SK-N-SH (cell line): Measurements from ENCODE around the gene SEMG1. TPM values are rescaled to one million over a fixed set of nuclear protein-coding genes. Genes with fewer than 3 reads are reported as not detected.

Experiments
- CTCF ChIA-PET: fragments of 300-600, 350-600 bp; formaldehyde crosslinking; extraction: SDS; loops from one replicate; lab custom pipeline; 2021; lab: Yijun Ruan, JAX
- POLR2A ChIA-PET: fragments of 350-600 bp; sonication (Branson Sonifier 250); formaldehyde crosslinking; extraction: SDS; loops from one replicate; lab custom pipeline; 2020; ENCODE audit warnings: antibody characterized with exemption, inconsistent platforms; lab: Yijun Ruan, JAX
- DNase-seq: peaks from one replicate; pipeline ENCODE4 v3.0.0; 2012
- H2AFZ ChIP-seq: fragments of 200-600 bp; sonication (generic); 2 replicates; pipeline ENCODE4 v1.8.1; 2016; ENCODE audit warnings: antibody characterized with exemption, mild to moderate bottlenecking, low read depth
- H3F3A ChIP-seq: fragments of 200-600 bp; sonication (generic); replicated peaks from 2 replicates; pipeline ENCODE3; 2016; ENCODE audit warnings: antibody characterized with exemption, mild to moderate bottlenecking; ENCODE audit not compliant: insufficient read depth
- H3K27ac ChIP-seq, 2 experiments: fragments of 200-500 bp in 1 of 2; fragments of 200-600 bp in 1 of 2; sonication (Bioruptor generic) in 1 of 2; sonication (generic), shearing (Covaris generic) in 1 of 2; 2 replicates each; pipeline versions ENCODE4 v1.5.1 to v1.6.1; 2014 to 2016; ENCODE audit warnings: low read depth in 2 of 2, inconsistent platforms in 1 of 2, low read length in 1 of 2, mild to moderate bottlenecking in 1 of 2, mixed read lengths in 1 of 2
- H3K27me3 ChIP-seq: fragments of 200-600 bp; sonication (generic), shearing (Covaris generic); 2 replicates; pipeline ENCODE4 v1.6.1; 2016; ENCODE audit warnings: mixed run types; ENCODE audit not compliant: insufficient read depth
- H3K36me3 ChIP-seq, 2 experiments: fragments of 200-500 bp in 1 of 2; fragments of 200-600 bp in 1 of 2; sonication (Bioruptor generic) in 1 of 2; sonication (generic) in 1 of 2; replicated peaks in 1 of 2; 2 replicates each; pipeline versions ENCODE3 to v1.5.1; 2014 to 2016; ENCODE audit warnings: low read length in 1 of 2, mild to moderate bottlenecking in 1 of 2; ENCODE audit not compliant: insufficient read depth in 2 of 2, control insufficient read depth in 1 of 2
- H3K4me1 ChIP-seq, 2 experiments: fragments of 200-500 bp in 1 of 2; fragments of 200-600 bp in 1 of 2; sonication (Bioruptor generic) in 1 of 2; sonication (generic), shearing (Covaris generic) in 1 of 2; 2 replicates each; pipeline versions ENCODE4 v1.5.1 to v1.6.1; 2014 to 2016; ENCODE audit warnings: low read depth in 1 of 2, low read length in 1 of 2, mixed run types in 1 of 2; ENCODE audit not compliant: insufficient read depth in 2 of 2, control insufficient read depth in 1 of 2
- H3K4me2 ChIP-seq: fragments of 200-600 bp; sonication (generic), shearing (Covaris generic); 2 replicates; pipeline ENCODE4 v1.6.1; 2017; ENCODE audit warnings: mixed run types
- H3K4me3 ChIP-seq, 2 experiments: fragments of 200-500 bp in 1 of 2; fragments of 200-600 bp in 1 of 2; sonication (Bioruptor generic) in 1 of 2; sonication (generic), shearing (Covaris generic) in 1 of 2; 2 replicates each; pipeline versions ENCODE4 v1.5.1 to v1.8.1; 2014 to 2016; ENCODE audit warnings: low read depth in 2 of 2, inconsistent platforms in 1 of 2, low read length in 1 of 2, mild to moderate bottlenecking in 1 of 2, mixed read lengths in 1 of 2, moderate library complexity in 1 of 2
- H3K79me2 ChIP-seq: fragments of 200-600 bp; sonication (generic); 2 replicates; pipeline ENCODE4 v1.8.1; 2017; ENCODE audit warnings: mild to moderate bottlenecking; ENCODE audit not compliant: insufficient read depth
- H3K9ac ChIP-seq: fragments of 200-600 bp; sonication (generic); 2 replicates; pipeline ENCODE4 v1.6.1; 2017; ENCODE audit warnings: mixed run types
- H3K9me2 ChIP-seq: fragments of 200-600 bp; sonication (generic); 2 replicates; pipeline ENCODE4 v1.6.1; 2017; ENCODE audit warnings: mixed run types
- H3K9me3 ChIP-seq: fragments of 200-600 bp; sonication (generic); 2 replicates; pipeline ENCODE4 v1.6.1; 2017; ENCODE audit warnings: mixed run types, mild to moderate bottlenecking, moderate library complexity
- H4K20me1 ChIP-seq: fragments of 200-600 bp; sonication (generic); 2 replicates; pipeline ENCODE4 v1.6.1; 2017; ENCODE audit warnings: mild to moderate bottlenecking, mixed run types; ENCODE audit not compliant: insufficient read depth
- ELF1 ChIP-seq: IDR thresholded peaks from 2 replicates; pipeline ENCODE4 v1.4.0; 2012
- FOXJ3 ChIP-seq: sonication (generic); formaldehyde crosslinking; IDR thresholded peaks from 2 replicates; pipeline ENCODE4 v1.5.1; 2020; ENCODE audit warnings: mild to moderate bottlenecking, missing genetic modification reagents
- GATA2 ChIP-seq: sonication (generic); formaldehyde crosslinking; IDR thresholded peaks from 2 replicates; pipeline ENCODE4 v1.5.0; 2020; ENCODE audit warnings: mild to moderate bottlenecking, missing genetic modification reagents
- IRF3 ChIP-seq: fragments of 150-350 bp; IDR thresholded peaks from 2 replicates; pipeline ENCODE4 v1.6.1; 2016; ENCODE audit warnings: mild to moderate bottlenecking, low read depth, low read length
- MEF2A ChIP-seq: IDR thresholded peaks from 2 replicates; pipeline ENCODE4 v1.4.0; 2012; ENCODE audit warnings: low read depth, borderline replicate concordance
- NRF1 ChIP-seq: IDR thresholded peaks from 2 replicates; pipeline ENCODE4 v1.6.1; 2012; ENCODE audit warnings: low read depth, mild to moderate bottlenecking, low read length
- RCOR1 ChIP-seq: fragments of 150-350 bp; IDR thresholded peaks from 2 replicates; pipeline ENCODE4 v1.6.1; 2017; ENCODE audit warnings: antibody characterized with exemption, low read length
- SIN3A ChIP-seq: IDR thresholded peaks from 2 replicates; pipeline ENCODE4 v1.6.1; 2012; ENCODE audit warnings: low read depth, mild to moderate bottlenecking, low read length, moderate library complexity, borderline replicate concordance
- SMC3 ChIP-seq: IDR thresholded peaks from 2 replicates; pipeline ENCODE4 v1.6.1; 2012; ENCODE audit warnings: low read depth, low read length, improper control_type of control experiment
- TAF1 ChIP-seq: IDR thresholded peaks from 2 replicates; pipeline ENCODE4 v1.6.1; 2012; ENCODE audit warnings: low read depth, mild to moderate bottlenecking, low read length, moderate library complexity, borderline replicate concordance
- TEAD4 ChIP-seq: IDR thresholded peaks from 2 replicates; pipeline ENCODE4 v1.4.0; 2012; ENCODE audit warnings: mild to moderate bottlenecking, borderline replicate concordance; ENCODE audit not compliant: insufficient read depth
- YY1 ChIP-seq: IDR thresholded peaks from 2 replicates; pipeline ENCODE4 v1.4.0; 2012; ENCODE audit warnings: low read depth, mild to moderate bottlenecking
- WGBS: methylation state at CpG from one replicate; pipeline ENCODE4 v1.1.6; 2017; ENCODE audit warnings: low lambda C conversion rate; 5-methylcytosine and 5-hydroxymethylcytosine counted together
- polyA plus RNA-seq, 3 experiments: library from polyadenylated mRNA; depleted of rRNA; stranded (reverse); fragments of >200 nt; gene quantifications; 2 replicates each; pipeline ENCODE4 v1.2.3, GENCODE V29; 2012
- TF ChIP-seq, protein P1 (sequence below): IDR thresholded peaks from 2 replicates; pipeline ENCODE4 v1.6.1; 2012; ENCODE audit warnings: mild to moderate bottlenecking, low read depth, low read length, moderate library complexity
- TF ChIP-seq, protein P2 (sequence below): IDR thresholded peaks from 2 replicates; pipeline ENCODE4 v1.4.0; 2012; ENCODE audit warnings: low read depth, borderline replicate concordance
- TF ChIP-seq, protein P3 (sequence below): fragments of 150-350 bp; IDR thresholded peaks from 2 replicates; pipeline ENCODE4 v1.6.1; 2017; ENCODE audit warnings: antibody characterized with exemption, low read length, low read depth, borderline replicate concordance

SEMG1 gene
- polyA plus RNA-seq, 1 of the 3 experiments (the other 2 are of a cell fraction), result not detected

- TF ChIP-seq, protein P1, sequence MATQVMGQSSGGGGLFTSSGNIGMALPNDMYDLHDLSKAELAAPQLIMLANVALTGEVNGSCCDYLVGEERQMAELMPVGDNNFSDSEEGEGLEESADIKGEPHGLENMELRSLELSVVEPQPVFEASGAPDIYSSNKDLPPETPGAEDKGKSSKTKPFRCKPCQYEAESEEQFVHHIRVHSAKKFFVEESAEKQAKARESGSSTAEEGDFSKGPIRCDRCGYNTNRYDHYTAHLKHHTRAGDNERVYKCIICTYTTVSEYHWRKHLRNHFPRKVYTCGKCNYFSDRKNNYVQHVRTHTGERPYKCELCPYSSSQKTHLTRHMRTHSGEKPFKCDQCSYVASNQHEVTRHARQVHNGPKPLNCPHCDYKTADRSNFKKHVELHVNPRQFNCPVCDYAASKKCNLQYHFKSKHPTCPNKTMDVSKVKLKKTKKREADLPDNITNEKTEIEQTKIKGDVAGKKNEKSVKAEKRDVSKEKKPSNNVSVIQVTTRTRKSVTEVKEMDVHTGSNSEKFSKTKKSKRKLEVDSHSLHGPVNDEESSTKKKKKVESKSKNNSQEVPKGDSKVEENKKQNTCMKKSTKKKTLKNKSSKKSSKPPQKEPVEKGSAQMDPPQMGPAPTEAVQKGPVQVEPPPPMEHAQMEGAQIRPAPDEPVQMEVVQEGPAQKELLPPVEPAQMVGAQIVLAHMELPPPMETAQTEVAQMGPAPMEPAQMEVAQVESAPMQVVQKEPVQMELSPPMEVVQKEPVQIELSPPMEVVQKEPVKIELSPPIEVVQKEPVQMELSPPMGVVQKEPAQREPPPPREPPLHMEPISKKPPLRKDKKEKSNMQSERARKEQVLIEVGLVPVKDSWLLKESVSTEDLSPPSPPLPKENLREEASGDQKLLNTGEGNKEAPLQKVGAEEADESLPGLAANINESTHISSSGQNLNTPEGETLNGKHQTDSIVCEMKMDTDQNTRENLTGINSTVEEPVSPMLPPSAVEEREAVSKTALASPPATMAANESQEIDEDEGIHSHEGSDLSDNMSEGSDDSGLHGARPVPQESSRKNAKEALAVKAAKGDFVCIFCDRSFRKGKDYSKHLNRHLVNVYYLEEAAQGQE, result no peak
Observed at GRCh38 chr20:45238139-45238538, 31.3 kb downstream of the SEMG1 start (continued).

GRCh38 chr20:45246109-45246508 lies 39.3 kb downstream of the SEMG1 start:
- H3K27me3 ChIP-seq, result peaks cover 16% of the 10 kb centered on the region
- ChIA-PET POLR2A (interaction anchor here (0.6 kb wide), 1 partner anchor 55 kb away, joined by 3 read pairs; no protein-coding TSS in a partner anchor), CTCF (interaction anchor here (0.9 to 2.1 kb wide), 5 partner anchors 9 to 202 kb away, joined by 3 to 5 read pairs (median 4); no protein-coding TSS in a partner anchor)
- H3K27ac ChIP-seq, result no peak overlapping the region
- no peaks in the 10 kb centered on the region for H3K4me1 ChIP-seq
- H3K9ac ChIP-seq, result no peak overlapping the region
- no peaks in the 10 kb centered on the region for H3K36me3 ChIP-seq
- no peak overlapping the region for H2AFZ ChIP-seq
- no peaks in the 10 kb centered on the region for H3K79me2 ChIP-seq
- H3F3A ChIP-seq, result no peaks in the 10 kb centered on the region
- TF ChIP-seq, protein P2, sequence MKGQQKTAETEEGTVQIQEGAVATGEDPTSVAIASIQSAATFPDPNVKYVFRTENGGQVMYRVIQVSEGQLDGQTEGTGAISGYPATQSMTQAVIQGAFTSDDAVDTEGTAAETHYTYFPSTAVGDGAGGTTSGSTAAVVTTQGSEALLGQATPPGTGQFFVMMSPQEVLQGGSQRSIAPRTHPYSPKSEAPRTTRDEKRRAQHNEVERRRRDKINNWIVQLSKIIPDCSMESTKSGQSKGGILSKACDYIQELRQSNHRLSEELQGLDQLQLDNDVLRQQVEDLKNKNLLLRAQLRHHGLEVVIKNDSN, result no peak
- no peak for TF ChIP-seq MEF2A
- no peak for TF ChIP-seq FOXJ3 (CRISPR knock-in tag)
- no peak for TF ChIP-seq SIN3A
- no peak for TF ChIP-seq GATA2 (CRISPR knock-in tag)
- TF ChIP-seq NRF1, result no peak
- no peak for TF ChIP-seq TAF1
- TF ChIP-seq TEAD4, result no peak
- no peak for TF ChIP-seq YY1
- no peak for TF ChIP-seq RCOR1
- TF ChIP-seq, protein P3, sequence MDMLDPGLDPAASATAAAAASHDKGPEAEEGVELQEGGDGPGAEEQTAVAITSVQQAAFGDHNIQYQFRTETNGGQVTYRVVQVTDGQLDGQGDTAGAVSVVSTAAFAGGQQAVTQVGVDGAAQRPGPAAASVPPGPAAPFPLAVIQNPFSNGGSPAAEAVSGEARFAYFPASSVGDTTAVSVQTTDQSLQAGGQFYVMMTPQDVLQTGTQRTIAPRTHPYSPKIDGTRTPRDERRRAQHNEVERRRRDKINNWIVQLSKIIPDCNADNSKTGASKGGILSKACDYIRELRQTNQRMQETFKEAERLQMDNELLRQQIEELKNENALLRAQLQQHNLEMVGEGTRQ, result no peak
- no peak for TF ChIP-seq ELF1
- TF ChIP-seq SMC3, result no peak
- no peak for TF ChIP-seq IRF3
- no peaks in the 10 kb centered on the region for H3K9me2 ChIP-seq
- 40% methylated on average over 6 of the region's 6 CpGs for WGBS
- H3K9me3 ChIP-seq, result no peaks in the 10 kb centered on the region
- 0 out of 2 replicates have a peak, but pooled peaks cover 4% of the 10 kb centered on the region for H4K20me1 ChIP-seq
- no peak overlapping the region for H3K4me3 ChIP-seq
- H3K4me2 ChIP-seq, result no peak overlapping the region
- DNase-seq, result no peak
